ENCODE data around the gene FGFR2. TPM values are rescaled to one million over a fixed set of nuclear protein-coding genes. Genes with fewer than 3 reads are reported as not detected.

Gene FGFR2
- total and polyA plus RNA-seq, 4 donors: 0.67 to 13.1 (median 5.2) TPM

GRCh38 chr10:121605708-121606107, 7.5 kb upstream of the FGFR2 start:
- H3K27me3 ChIP-seq (ENCODE audit: control insufficient read depth in 1 of 2, insufficient read depth in 2 of 2, low read length in 1 of 2): no peaks in the 10 kb centered on the region
- no peak overlapping the region for H3K4me3 ChIP-seq (ENCODE audit: low read length in 2 of 2)
- no peak overlapping the region for H3K27ac ChIP-seq (ENCODE audit: low read depth in 1 of 2, low read length in 2 of 2)
- intact Hi-C loops (cut with DNase I): loop anchor here (5.0 kb wide), 2 partner anchors 62 to 658 kb away; no protein-coding TSS in a partner anchor
- DNase-seq (no peak), ATAC-seq (ENCODE audit: low FRiP score) (no peak)
- no peaks in the 10 kb centered on the region for H3K36me3 ChIP-seq (ENCODE audit: control insufficient read depth in 1 of 2, insufficient read depth in 2 of 2, low read length in 1 of 2)
- no peaks in the 10 kb centered on the region for H3K4me1 ChIP-seq (ENCODE audit: control insufficient read depth in 1 of 2, insufficient read depth in 2 of 2, low read length in 2 of 2)
- no peaks in the 10 kb centered on the region for H3K9me3 ChIP-seq (ENCODE audit: control insufficient read depth, low read length)

- Histone ChIP-seq H3K27ac (ENCODE audit: low read depth in 1 of 2, low read length in 2 of 2) (no peak overlapping the region), H3K36me3 (ENCODE audit: control insufficient read depth in 1 of 2, insufficient read depth in 2 of 2, low read length in 1 of 2) (no peaks in the 10 kb centered on the region), H3K9me3 (ENCODE audit: control insufficient read depth, low read length) (no peaks in the 10 kb centered on the region), H3K4me1 (ENCODE audit: control insufficient read depth in 1 of 2, insufficient read depth in 2 of 2, low read length in 2 of 2) (no peaks in the 10 kb centered on the region), H3K27me3 (ENCODE audit: control insufficient read depth in 1 of 2, insufficient read depth in 2 of 2, low read length in 1 of 2) (no peaks in the 10 kb centered on the region), H3K4me3 (ENCODE audit: low read length in 2 of 2) (no peak overlapping the region)
- WGBS, 2 donors: 94 to 96% methylated on average over 11 of the region's 11 CpGs
- no peak for ATAC-seq (ENCODE audit: low FRiP score)
- DNase-seq: no peak
- intact Hi-C loops (cut with DNase I): no loop called here
These were observed 3.2 kb upstream of the FGFR2 start for GRCh38 chr10:121601458-121601857.

- Histone ChIP-seq H3K36me3 (ENCODE audit: control insufficient read depth in 1 of 2, insufficient read depth in 2 of 2, low read length in 1 of 2) (no peaks in the 10 kb centered on the region), H3K4me1 (ENCODE audit: control insufficient read depth in 1 of 2, insufficient read depth in 2 of 2, low read length in 2 of 2) (no peaks in the 10 kb centered on the region), H3K9me3 (ENCODE audit: control insufficient read depth, low read length) (no peaks in the 10 kb centered on the region), H3K4me3 (ENCODE audit: low read length in 2 of 2) (no peak overlapping the region), H3K27me3 (ENCODE audit: control insufficient read depth in 1 of 2, insufficient read depth in 2 of 2, low read length in 1 of 2) (no peaks in the 10 kb centered on the region), H3K27ac (ENCODE audit: low read depth in 1 of 2, low read length in 2 of 2) (no peak overlapping the region)
- intact Hi-C loops (cut with DNase I): no loop called here
- DNase-seq: no peak
- WGBS, 2 donors: 88 to 89% methylated on average over 9 of the region's 9 CpGs
- no peak for ATAC-seq (ENCODE audit: low FRiP score)
These were observed 2.4 kb upstream of the FGFR2 start for GRCh38 chr10:121600611-121601010.

- Histone ChIP-seq H3K9me3 (ENCODE audit: control insufficient read depth, low read length) (no peaks in the 10 kb centered on the region), H3K27ac (ENCODE audit: low read depth in 1 of 2, low read length in 2 of 2) (no peak overlapping the region), H3K4me1 (ENCODE audit: control insufficient read depth in 1 of 2, insufficient read depth in 2 of 2, low read length in 2 of 2) (no peaks in the 10 kb centered on the region), H3K4me3 (ENCODE audit: low read length in 2 of 2) (no peak overlapping the region), H3K36me3 (ENCODE audit: control insufficient read depth in 1 of 2, insufficient read depth in 2 of 2, low read length in 1 of 2) (no peaks in the 10 kb centered on the region), H3K27me3 (ENCODE audit: control insufficient read depth in 1 of 2, insufficient read depth in 2 of 2, low read length in 1 of 2) (no peaks in the 10 kb centered on the region)
- intact Hi-C loops (cut with DNase I): loop anchor here (5.0 to 10.0 kb wide), 3 partner anchors 138 to 505 kb away; no protein-coding TSS in a partner anchor
- 81 to 85% methylated on average over 8 of the region's 8 CpGs for WGBS, 2 donors
- DNase-seq (no peak), ATAC-seq (ENCODE audit: low FRiP score) (no peak)
These were observed 1.7 kb upstream of the FGFR2 start for GRCh38 chr10:121599947-121600346.

GRCh38 chr10:121597504-121598262, 561 bp downstream of the FGFR2 start:
- Histone ChIP-seq H3K27me3 (ENCODE audit: control insufficient read depth in 1 of 2, insufficient read depth in 2 of 2, low read length in 1 of 2) (no peaks in the 10 kb centered on the region), H3K9me3 (ENCODE audit: control insufficient read depth, low read length) (no peaks in the 10 kb centered on the region), H3K36me3 (ENCODE audit: control insufficient read depth in 1 of 2, insufficient read depth in 2 of 2, low read length in 1 of 2) (no peaks in the 10 kb centered on the region), H3K4me1 (ENCODE audit: control insufficient read depth in 1 of 2, insufficient read depth in 2 of 2, low read length in 2 of 2) (no peaks in the 10 kb centered on the region), H3K27ac (ENCODE audit: low read depth in 1 of 2, low read length in 2 of 2) (peak overlapping the region in 1 of 2 donors; percentile 46), H3K4me3 (ENCODE audit: low read length in 2 of 2) (peak overlapping the region; percentile 62 to 73)
- peak; percentile 47 for ATAC-seq (ENCODE audit: low FRiP score)
- WGBS, 2 donors: 1% methylated on average over 57 to 77 of the region's 77 CpGs
- intact Hi-C loops (cut with DNase I): loop anchor here (5.0 to 10.0 kb wide), 3 partner anchors 135 to 503 kb away; no protein-coding TSS in a partner anchor
- peak; percentile 50 to 79 for DNase-seq

- DNase-seq: peak; percentile 58 to 87
- no peaks in the 10 kb centered on the region for H3K27me3 ChIP-seq (ENCODE audit: control insufficient read depth in 1 of 2, insufficient read depth in 2 of 2, low read length in 1 of 2)
- peaks cover 0 to 2% of the 10 kb centered on the region in 2 donors for H3K36me3 ChIP-seq (ENCODE audit: control insufficient read depth in 1 of 2, insufficient read depth in 2 of 2, low read length in 1 of 2)
- H3K27ac ChIP-seq (ENCODE audit: low read depth in 1 of 2, low read length in 2 of 2): no peak overlapping the region
- peak; percentile 77 for ATAC-seq (ENCODE audit: low FRiP score)
- H3K9me3 ChIP-seq (ENCODE audit: control insufficient read depth, low read length): no peaks in the 10 kb centered on the region
- H3K4me3 ChIP-seq (ENCODE audit: low read length in 2 of 2): peak overlapping the region; percentile 62 to 73
- H3K4me1 ChIP-seq (ENCODE audit: control insufficient read depth in 1 of 2, insufficient read depth in 2 of 2, low read length in 2 of 2): no peaks in the 10 kb centered on the region
- WGBS, 2 donors: 13 to 16% methylated on average over 51 to 54 of the region's 54 CpGs
- intact Hi-C loops (cut with DNase I): loop anchor here (5.0 to 10.0 kb wide), 3 partner anchors 135 to 502 kb away; no protein-coding TSS in a partner anchor
These were observed 1.3 kb downstream of the FGFR2 start for GRCh38 chr10:121596689-121597503.

- H3K4me1 ChIP-seq (ENCODE audit: control insufficient read depth in 1 of 2, insufficient read depth in 2 of 2, low read length in 2 of 2): no peaks in the 10 kb centered on the region
- peaks cover 0 to 2% of the 10 kb centered on the region in 2 donors for H3K36me3 ChIP-seq (ENCODE audit: control insufficient read depth in 1 of 2, insufficient read depth in 2 of 2, low read length in 1 of 2)
- WGBS, 2 donors: 93 to 97% methylated on average over 28 of the region's 28 CpGs
- ATAC-seq (ENCODE audit: low FRiP score) (no peak), DNase-seq (no peak)
- no peak overlapping the region for H3K4me3 ChIP-seq (ENCODE audit: low read length in 2 of 2)
- H3K27ac ChIP-seq (ENCODE audit: low read depth in 1 of 2, low read length in 2 of 2): no peak overlapping the region
- no peaks in the 10 kb centered on the region for H3K9me3 ChIP-seq (ENCODE audit: control insufficient read depth, low read length)
- no peaks in the 10 kb centered on the region for H3K27me3 ChIP-seq (ENCODE audit: control insufficient read depth in 1 of 2, insufficient read depth in 2 of 2, low read length in 1 of 2)
- intact Hi-C loops (cut with DNase I): loop anchor here (5.0 to 10.0 kb wide), 3 partner anchors 134 to 501 kb away; no protein-coding TSS in a partner anchor
These were observed 2.2 kb downstream of the FGFR2 start for GRCh38 chr10:121595806-121596688.

GRCh38 chr10:121595351-121595805, 2.9 kb downstream of the FGFR2 start:
- no peak overlapping the region for H3K27ac ChIP-seq (ENCODE audit: low read depth in 1 of 2, low read length in 2 of 2)
- intact Hi-C loops (cut with DNase I): loop anchor here (5.0 to 10.0 kb wide), 3 partner anchors 133 to 501 kb away; no protein-coding TSS in a partner anchor
- no peak overlapping the region for H3K4me3 ChIP-seq (ENCODE audit: low read length in 2 of 2)
- WGBS, 2 donors: 92 to 93% methylated on average over 11 of the region's 11 CpGs
- ATAC-seq (ENCODE audit: low FRiP score): no peak
- no peaks in the 10 kb centered on the region for H3K4me1 ChIP-seq (ENCODE audit: control insufficient read depth in 1 of 2, insufficient read depth in 2 of 2, low read length in 2 of 2)
- DNase-seq: no peak
- peaks cover 0 to 2% of the 10 kb centered on the region in 2 donors for H3K36me3 ChIP-seq (ENCODE audit: control insufficient read depth in 1 of 2, insufficient read depth in 2 of 2, low read length in 1 of 2)
- no peaks in the 10 kb centered on the region for H3K9me3 ChIP-seq (ENCODE audit: control insufficient read depth, low read length)
- H3K27me3 ChIP-seq (ENCODE audit: control insufficient read depth in 1 of 2, insufficient read depth in 2 of 2, low read length in 1 of 2): no peaks in the 10 kb centered on the region
